IMR-90 (cell line): ENCODE measurements around the gene SUGCT. TPM values are rescaled to one million over a fixed set of nuclear protein-coding genes. Genes with fewer than 3 reads are reported as not detected.

ENCODE experiments used
- ATAC-seq: fragments of 200-7000 bp; cut with Tn5 transposase; 2 replicates; pipeline ENCODE4 v1.9.1; 2020; ENCODE audit warnings: low read depth, mild to moderate bottlenecking, moderate library complexity
- BruUV-seq: library from RNA; stranded (reverse); fragments of 400-500 nt; replicated peaks from 2 replicates; lab custom pipeline; 2021; lab: Mats Ljungman, UMichigan
- CTCF ChIA-PET: fragments of 300-600 bp; formaldehyde crosslinking; extraction: SDS; loops from one replicate; lab custom pipeline; 2021; ENCODE audit warnings: antibody characterized with exemption; lab: Yijun Ruan, JAX
- POLR2A ChIA-PET: fragments of 300-600 bp; sonication (Branson Sonifier 250); formaldehyde crosslinking; loops from one replicate; lab custom pipeline; 2022; ENCODE audit warnings: antibody characterized with exemption; ENCODE audit not compliant: unreplicated experiment; lab: Charles Lee
- DNase-seq: peaks from one replicate; pipeline ENCODE4 v3.0.0; 2013
- H2AFZ ChIP-seq: replicated peaks from 2 replicates; pipeline ENCODE3; 2013; ENCODE audit warnings: low read length, mild to moderate bottlenecking; ENCODE audit not compliant: poor library complexity
- H2AK5ac ChIP-seq: 2 replicates; pipeline ENCODE4 v1.6.1; 2013; ENCODE audit warnings: low read depth, low read length, inconsistent platforms
- H2AK9ac ChIP-seq: replicated peaks from 2 replicates; pipeline ENCODE3; 2013; ENCODE audit warnings: mild to moderate bottlenecking, low read depth, low read length, moderate library complexity; ENCODE audit not compliant: poor library complexity
- H2BK120ac ChIP-seq: 2 replicates; pipeline ENCODE4 v1.6.1; 2013; ENCODE audit warnings: low read depth, low read length, inconsistent platforms
- H2BK15ac ChIP-seq: 3 replicates; pipeline ENCODE4 v1.6.1; 2013; ENCODE audit warnings: low read depth, low read length, inconsistent platforms
- H2BK20ac ChIP-seq: 2 replicates; pipeline ENCODE4 v1.6.1; 2013; ENCODE audit warnings: low read depth, mild to moderate bottlenecking, inconsistent platforms, low read length, moderate library complexity
- H2BK5ac ChIP-seq: 2 replicates; pipeline ENCODE4 v1.6.1; 2013; ENCODE audit warnings: mild to moderate bottlenecking, low read depth, low read length, inconsistent platforms; ENCODE audit not compliant: poor library complexity, severe bottlenecking
- H3K14ac ChIP-seq: replicated peaks from 2 replicates; pipeline ENCODE4 v1.6.1; 2013; ENCODE audit warnings: low read depth, low read length, inconsistent platforms
- H3K18ac ChIP-seq: 2 replicates; pipeline ENCODE4 v1.6.1; 2013; ENCODE audit warnings: low read depth, low read length, control low read depth
- H3K23ac ChIP-seq: 2 replicates; pipeline ENCODE4 v1.6.1; 2013; ENCODE audit warnings: low read depth, low read length, inconsistent platforms
- H3K27ac ChIP-seq: 2 replicates; pipeline ENCODE4 v1.5.1; 2013; ENCODE audit warnings: mild to moderate bottlenecking, control low read depth, low read length; ENCODE audit not compliant: insufficient read depth
- H3K27me3 ChIP-seq: 2 replicates; pipeline ENCODE4 v1.6.1; 2013; ENCODE audit warnings: low read length; ENCODE audit not compliant: control insufficient read depth, insufficient read depth
- H3K36me3 ChIP-seq: 2 replicates; pipeline ENCODE4 v1.6.1; 2013; ENCODE audit warnings: low read length, mixed read lengths; ENCODE audit not compliant: control insufficient read depth, insufficient read depth
- H3K4ac ChIP-seq: 2 replicates; pipeline ENCODE4 v1.6.1; 2013; ENCODE audit warnings: low read depth, low read length, inconsistent platforms
- H3K4me1 ChIP-seq: 2 replicates; pipeline ENCODE4 v1.6.1; 2013; ENCODE audit warnings: low read length, mixed read lengths; ENCODE audit not compliant: control insufficient read depth, insufficient read depth
- H3K4me2 ChIP-seq: 2 replicates; pipeline ENCODE4 v1.6.1; 2013; ENCODE audit warnings: low read depth, mild to moderate bottlenecking, control low read depth, low read length, moderate library complexity
- H3K4me3 ChIP-seq: 2 replicates; pipeline ENCODE4 v1.5.1; 2013; ENCODE audit warnings: low read depth, mild to moderate bottlenecking, control low read depth, low read length, moderate library complexity; ENCODE audit not compliant: insufficient read depth
- H3K56ac ChIP-seq: 2 replicates; pipeline ENCODE4 v1.6.1; 2013; ENCODE audit warnings: low read length, inconsistent platforms; ENCODE audit not compliant: insufficient read depth; ENCODE audit errors: extremely low read depth
- H3K79me1 ChIP-seq, 2 experiments: 2 replicates each; pipeline ENCODE4 v1.6.1; 2013; ENCODE audit warnings: low read length in 2 of 2, inconsistent platforms in 1 of 2, low read depth in 1 of 2
- H3K9ac ChIP-seq: 2 replicates; pipeline ENCODE4 v1.6.1; 2013; ENCODE audit warnings: low read depth, low read length, control low read depth
- H3K9me1 ChIP-seq: 2 replicates; pipeline ENCODE4 v1.6.1; 2013; ENCODE audit warnings: low read length, inconsistent platforms; ENCODE audit not compliant: insufficient read depth
- H3K9me3 ChIP-seq: 2 replicates; pipeline ENCODE4 v1.6.1; 2013; ENCODE audit warnings: low read length; ENCODE audit not compliant: control insufficient read depth, insufficient read depth
- H4K20me1 ChIP-seq: 2 replicates; pipeline ENCODE4 v1.6.1; 2013; ENCODE audit warnings: low read length, inconsistent platforms; ENCODE audit not compliant: insufficient read depth
- H4K5ac ChIP-seq: 2 replicates; pipeline ENCODE4 v1.6.1; 2013; ENCODE audit warnings: mild to moderate bottlenecking, low read depth, low read length, control low read depth
- H4K8ac ChIP-seq, 2 experiments: 2 replicates each; pipeline ENCODE4 v1.6.1; 2013; ENCODE audit warnings: low read depth in 2 of 2, low read length in 2 of 2, control low read depth in 1 of 2, inconsistent platforms in 1 of 2
- H4K91ac ChIP-seq: 2 replicates; pipeline ENCODE4 v1.6.1; 2013; ENCODE audit warnings: low read depth, low read length, inconsistent platforms; ENCODE audit not compliant: insufficient read depth
- BHLHE40 ChIP-seq: fragments of 150-350 bp; IDR thresholded peaks from 2 replicates; pipeline ENCODE4 v1.6.1; 2016; ENCODE audit warnings: mild to moderate bottlenecking, low read depth, low read length
- CEBPB ChIP-seq: IDR thresholded peaks from 2 replicates; pipeline ENCODE4 v1.6.1; 2012; ENCODE audit warnings: low read depth, low read length, improper control_type of control experiment
- CHD1 ChIP-seq: IDR thresholded peaks from 2 replicates; pipeline ENCODE4 v1.6.1; 2012; ENCODE audit warnings: low read depth, low read length, improper control_type of control experiment
- ELK1 ChIP-seq: fragments of 150-350 bp; IDR thresholded peaks from 2 replicates; pipeline ENCODE4 v1.6.1; 2016; ENCODE audit warnings: low read depth, mild to moderate bottlenecking, low read length, moderate library complexity, borderline replicate concordance
- FOS ChIP-seq: fragments of 150-350 bp; IDR thresholded peaks from 2 replicates; pipeline ENCODE4 v1.6.1; 2016; ENCODE audit warnings: low read depth, low read length
- MAFK ChIP-seq: IDR thresholded peaks from 2 replicates; pipeline ENCODE4 v1.6.1; 2012; ENCODE audit warnings: low read depth, low read length, improper control_type of control experiment
- MAZ ChIP-seq: IDR thresholded peaks from 2 replicates; pipeline ENCODE4 v1.6.1; 2012; ENCODE audit warnings: low read depth, mild to moderate bottlenecking, low read length, improper control_type of control experiment, moderate library complexity, borderline replicate concordance
- MXI1 ChIP-seq: IDR thresholded peaks from 2 replicates; pipeline ENCODE4 v1.6.1; 2012; ENCODE audit warnings: low read depth, mild to moderate bottlenecking, low read length, moderate library complexity, borderline replicate concordance
- NFE2L2 ChIP-seq: fragments of 150-350 bp; IDR thresholded peaks from 2 replicates; pipeline ENCODE4 v1.6.1; 2016; ENCODE audit warnings: low read depth, mild to moderate bottlenecking, low read length
- POLR2A ChIP-seq: IDR thresholded peaks from 2 replicates; pipeline ENCODE4 v1.6.1; 2012; ENCODE audit warnings: mild to moderate bottlenecking, low read depth, low read length
- RAD21 ChIP-seq: IDR thresholded peaks from 2 replicates; pipeline ENCODE4 v1.6.1; 2012; ENCODE audit warnings: low read length, improper control_type of control experiment
- RCOR1 ChIP-seq: IDR thresholded peaks from 2 replicates; pipeline ENCODE4 v1.6.1; 2012; ENCODE audit warnings: mild to moderate bottlenecking, low read length, improper control_type of control experiment; ENCODE audit not compliant: insufficient replicate concordance
- RFX5 ChIP-seq: IDR thresholded peaks from 2 replicates; pipeline ENCODE4 v1.8.0; 2012; ENCODE audit warnings: low read depth, mild to moderate bottlenecking, low read length, moderate library complexity
- SMC3 ChIP-seq: fragments of 150-350 bp; IDR thresholded peaks from 2 replicates; pipeline ENCODE4 v1.6.1; 2016; ENCODE audit warnings: low read depth, mild to moderate bottlenecking, antibody characterized with exemption, low read length, moderate library complexity
- USF2 ChIP-seq: fragments of 150-350 bp; IDR thresholded peaks from 2 replicates; pipeline ENCODE4 v1.6.1; 2017; ENCODE audit warnings: mild to moderate bottlenecking, antibody characterized with exemption, low read length, low read depth
- WGBS, 2 experiments: methylation state at CpG; one replicate each; pipeline versions ENCODE4 v1.1.5 to v1.1.7; 2013; ENCODE audit warnings: missing lambda C conversion rate in 2 of 2; ENCODE audit not compliant: insufficient read length in 1 of 2; ENCODE audit errors: extremely low coverage in 2 of 2; 5-methylcytosine and 5-hydroxymethylcytosine counted together
- dilution Hi-C: fragments of 300-500 bp; cut with HindIII; formaldehyde crosslinking; loops from one replicate; pipeline ENCODE4 v1.14.3; 2018; ENCODE audit warnings: low sequenced_read_pairs; ENCODE audit not compliant: unreplicated experiment
- in situ Hi-C: fragments of 300-500 bp; cut with MboI; formaldehyde crosslinking; loops from 3 replicates; pipeline ENCODE4 v1.14.3; 2019; ENCODE audit warnings: low sequenced_read_pairs, inconsistent platforms, mixed read lengths
- intact Hi-C: fragments of 100-400 bp; cut with micrococcal nuclease; formaldehyde crosslinking; loops from 2 replicates; pipeline ENCODE4 v1.10.0; 2022
- polyA plus RNA-seq, 3 experiments: library from polyadenylated mRNA; depleted of rRNA; stranded (reverse); fragments of >200 nt; gene quantifications; 2 replicates each; pipeline ENCODE4 v1.2.3, GENCODE V29; 2012; ENCODE audit warnings: low replicate concordance in 1 of 3
- total RNA-seq: library from RNA; depleted of rRNA; stranded (reverse); fragments of >200 nt; gene quantifications from 2 replicates; pipeline ENCODE4 v1.2.3, GENCODE V29; 2012
- TF ChIP-seq, protein P1 (sequence below): conservative IDR thresholded peaks from 2 replicates; pipeline ENCODE4 v1.5.1; 2012; ENCODE audit warnings: mild to moderate bottlenecking, low read depth, low read length, improper control_type of control experiment

The SUGCT gene
- total and polyA plus RNA-seq, 2 of the 4 experiments (the other 2 are of a cell fraction), result 5.9 to 8.3 TPM

DNA sequence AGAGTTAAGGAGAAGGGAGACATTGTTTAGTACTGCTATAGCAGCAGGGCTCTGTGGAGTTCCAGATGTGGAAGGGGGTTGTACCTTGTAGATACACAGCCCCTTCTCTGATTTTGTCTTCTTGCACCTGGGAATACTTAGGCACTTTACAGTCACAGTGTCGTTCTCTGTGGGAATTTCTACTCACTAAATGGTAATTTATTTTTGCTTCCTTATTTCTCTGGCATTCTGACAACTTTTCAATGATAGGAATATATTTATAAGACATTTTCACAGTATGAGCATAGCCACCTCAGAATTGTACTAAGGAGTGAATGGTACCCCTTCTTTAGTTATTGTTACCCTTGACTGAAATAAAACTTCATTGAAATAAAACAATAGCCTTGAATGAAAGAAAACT lies 132.8 kb downstream of the SUGCT start:
- no peak overlapping the region for H3K18ac ChIP-seq
- H3K9me3 ChIP-seq, result no peaks in the 10 kb centered on the region
- H2BK15ac ChIP-seq, result no peak overlapping the region
- no peak overlapping the region for H3K27ac ChIP-seq
- H3K27me3 ChIP-seq, result no peaks in the 10 kb centered on the region
- H3K4ac ChIP-seq, result no peak overlapping the region
- H4K5ac ChIP-seq, result no peak overlapping the region
- H3K4me2 ChIP-seq, result no peak overlapping the region
- no peak for ATAC-seq
- dilution Hi-C loops (no loop called here), intact Hi-C loops (no loop called here), in situ Hi-C loops (no loop called here)
- no peaks in the 10 kb centered on the region for H3K9me1 ChIP-seq
- no peaks in the 10 kb centered on the region for H3K4me1 ChIP-seq
- no CpG with 5 or more reads among the region's 1 CpG for WGBS, 2 experiments
- H3K36me3 ChIP-seq, result no peaks in the 10 kb centered on the region
- no peak overlapping the region for H2AK5ac ChIP-seq
- no peaks in the 10 kb centered on the region for H4K20me1 ChIP-seq
- CTCF ChIA-PET, result no interaction called here
- BruUV-seq, result no TSS peak
- no peaks in the 10 kb centered on the region for H3K79me1 ChIP-seq
- H4K8ac ChIP-seq, result no peak overlapping the region
- H2AK9ac ChIP-seq, result no peak overlapping the region
- H4K91ac ChIP-seq, result no peak overlapping the region
- H3K4me3 ChIP-seq, result no peak overlapping the region
- TF ChIP-seq MAZ, result no peak
- no peak for TF ChIP-seq FOS
- no peak for TF ChIP-seq CEBPB
- TF ChIP-seq NFE2L2, result no peak
- no peak for TF ChIP-seq RAD21
- no peak for TF ChIP-seq BHLHE40
- no peak for TF ChIP-seq ELK1
- no peak for TF ChIP-seq RCOR1
- no peak for TF ChIP-seq USF2
- TF ChIP-seq SMC3, result no peak
- no peak for TF ChIP-seq MXI1
- TF ChIP-seq MAFK, result no peak
- no peak for TF ChIP-seq RFX5
- TF ChIP-seq, protein P1, sequence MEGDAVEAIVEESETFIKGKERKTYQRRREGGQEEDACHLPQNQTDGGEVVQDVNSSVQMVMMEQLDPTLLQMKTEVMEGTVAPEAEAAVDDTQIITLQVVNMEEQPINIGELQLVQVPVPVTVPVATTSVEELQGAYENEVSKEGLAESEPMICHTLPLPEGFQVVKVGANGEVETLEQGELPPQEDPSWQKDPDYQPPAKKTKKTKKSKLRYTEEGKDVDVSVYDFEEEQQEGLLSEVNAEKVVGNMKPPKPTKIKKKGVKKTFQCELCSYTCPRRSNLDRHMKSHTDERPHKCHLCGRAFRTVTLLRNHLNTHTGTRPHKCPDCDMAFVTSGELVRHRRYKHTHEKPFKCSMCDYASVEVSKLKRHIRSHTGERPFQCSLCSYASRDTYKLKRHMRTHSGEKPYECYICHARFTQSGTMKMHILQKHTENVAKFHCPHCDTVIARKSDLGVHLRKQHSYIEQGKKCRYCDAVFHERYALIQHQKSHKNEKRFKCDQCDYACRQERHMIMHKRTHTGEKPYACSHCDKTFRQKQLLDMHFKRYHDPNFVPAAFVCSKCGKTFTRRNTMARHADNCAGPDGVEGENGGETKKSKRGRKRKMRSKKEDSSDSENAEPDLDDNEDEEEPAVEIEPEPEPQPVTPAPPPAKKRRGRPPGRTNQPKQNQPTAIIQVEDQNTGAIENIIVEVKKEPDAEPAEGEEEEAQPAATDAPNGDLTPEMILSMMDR, result no peak
- no peak for TF ChIP-seq CHD1
- TF ChIP-seq POLR2A, result no peak
- POLR2A ChIA-PET, result no interaction called here
- no peak overlapping the region for H3K23ac ChIP-seq
- no peak for DNase-seq
- no peak overlapping the region for H2BK20ac ChIP-seq
- no peak overlapping the region for H2BK5ac ChIP-seq
- no peak overlapping the region for H3K56ac ChIP-seq
- H2BK120ac ChIP-seq, result no peak overlapping the region
- no peak overlapping the region for H2AFZ ChIP-seq
- H3K14ac ChIP-seq, result no peak overlapping the region; the same call in 1 of the 2 replicates
- no peak overlapping the region for H3K9ac ChIP-seq
